Measurements from ENCODE around the gene CDH24.

Gene CDH24

DNA sequence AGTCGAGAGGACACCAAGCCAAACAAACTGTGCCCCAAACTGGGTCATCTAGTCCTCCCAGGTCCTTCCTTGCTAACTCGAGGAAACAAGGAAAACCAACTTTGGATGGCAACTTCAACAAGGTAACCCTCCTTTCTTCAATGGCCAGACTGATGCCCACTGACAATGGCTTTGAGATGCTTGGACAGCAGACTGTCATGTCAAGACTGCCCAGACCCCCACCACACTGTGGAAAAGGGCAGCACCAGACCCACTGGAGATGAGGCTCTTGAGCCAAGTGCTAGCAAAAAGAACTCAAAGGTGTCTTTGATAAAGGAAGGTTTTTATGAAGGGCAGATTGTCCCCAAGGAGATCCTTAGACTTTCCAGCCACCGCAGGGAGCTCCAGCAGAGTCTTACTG is 9.0 kb upstream of the CDH24 start:
- no peak for DNase-seq (ENCODE audit: low read depth, low spot score)

DNA sequence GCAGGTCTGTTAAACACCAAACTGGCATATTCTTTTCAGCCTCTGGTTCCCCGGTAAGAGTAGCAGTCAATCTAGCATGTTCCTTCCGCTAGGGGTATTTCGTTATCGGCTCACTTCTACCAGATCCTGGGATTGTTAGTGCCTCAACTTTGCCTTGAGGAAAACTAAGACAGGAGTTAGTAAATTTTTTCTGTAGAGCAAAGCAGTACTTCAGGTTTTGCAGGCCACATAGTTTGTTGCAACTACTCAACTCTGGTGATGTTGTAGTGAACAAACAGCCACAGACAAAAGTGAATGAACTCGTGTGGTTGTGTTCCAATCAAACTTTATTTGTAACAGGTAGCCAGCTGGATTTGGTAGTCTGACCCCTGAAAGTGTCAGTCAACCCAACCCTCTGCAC is 6.3 kb upstream of the CDH24 start:
- DNase-seq (ENCODE audit: low read depth, low spot score), result peak; percentile 0

DNA sequence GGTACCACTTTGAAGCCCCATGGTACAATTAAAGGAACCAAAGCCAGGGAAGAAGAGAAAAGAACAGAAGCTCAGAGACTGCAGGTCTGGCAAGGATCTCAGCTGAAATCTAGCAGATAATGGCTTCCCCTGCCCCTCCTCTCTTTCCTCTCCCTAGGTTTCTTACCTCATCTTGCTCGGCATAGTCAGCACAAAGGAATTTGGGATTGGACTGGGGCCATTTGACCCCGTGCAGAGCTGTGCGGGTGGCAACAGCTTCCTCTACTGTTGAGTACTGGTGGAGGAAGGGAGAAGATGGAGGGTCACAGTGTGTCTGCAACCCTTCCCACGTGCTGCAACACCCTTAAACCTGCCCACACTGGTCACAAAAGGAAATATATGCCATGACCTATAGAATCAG is 4.7 kb upstream of the CDH24 start:
- peak; percentile 97 for DNase-seq (ENCODE audit: low read depth, low spot score)

DNA sequence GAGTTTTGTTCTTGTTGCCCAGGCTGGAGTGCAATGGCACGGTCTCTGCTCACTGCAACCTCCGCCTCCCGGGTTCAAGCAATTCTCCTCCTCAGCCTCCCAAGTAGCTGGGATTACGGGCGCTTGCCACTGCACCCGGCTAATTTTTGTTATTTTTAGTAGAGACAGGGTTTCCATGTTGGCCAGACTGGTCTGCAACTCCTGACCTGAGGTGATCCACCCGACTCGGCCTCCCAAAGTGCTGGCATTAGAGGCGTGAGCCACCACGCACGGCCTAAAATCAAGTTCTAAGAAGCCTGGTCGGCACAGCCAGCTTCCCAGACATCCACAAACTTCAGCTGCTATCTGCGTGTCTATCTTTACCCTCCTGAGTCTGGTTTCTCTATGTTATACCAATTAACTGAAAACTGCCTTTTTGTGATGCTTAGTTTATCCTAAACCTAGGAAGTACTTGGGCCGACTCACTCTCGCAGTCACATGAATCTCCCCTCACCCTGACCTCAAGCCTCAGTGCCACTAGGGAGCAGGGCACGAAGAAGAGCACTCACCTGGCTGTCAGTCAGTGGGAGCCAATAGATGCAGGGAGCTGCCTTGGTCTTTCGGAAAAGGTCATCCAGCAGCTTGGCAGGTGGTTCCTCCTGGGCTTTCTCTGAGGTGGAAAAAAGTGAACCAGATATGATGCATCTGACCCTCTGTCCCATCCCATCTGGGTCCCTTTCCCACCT is 3.4 kb upstream of the CDH24 start:
- DNase-seq (ENCODE audit: low read depth, low spot score), result no peak

DNA sequence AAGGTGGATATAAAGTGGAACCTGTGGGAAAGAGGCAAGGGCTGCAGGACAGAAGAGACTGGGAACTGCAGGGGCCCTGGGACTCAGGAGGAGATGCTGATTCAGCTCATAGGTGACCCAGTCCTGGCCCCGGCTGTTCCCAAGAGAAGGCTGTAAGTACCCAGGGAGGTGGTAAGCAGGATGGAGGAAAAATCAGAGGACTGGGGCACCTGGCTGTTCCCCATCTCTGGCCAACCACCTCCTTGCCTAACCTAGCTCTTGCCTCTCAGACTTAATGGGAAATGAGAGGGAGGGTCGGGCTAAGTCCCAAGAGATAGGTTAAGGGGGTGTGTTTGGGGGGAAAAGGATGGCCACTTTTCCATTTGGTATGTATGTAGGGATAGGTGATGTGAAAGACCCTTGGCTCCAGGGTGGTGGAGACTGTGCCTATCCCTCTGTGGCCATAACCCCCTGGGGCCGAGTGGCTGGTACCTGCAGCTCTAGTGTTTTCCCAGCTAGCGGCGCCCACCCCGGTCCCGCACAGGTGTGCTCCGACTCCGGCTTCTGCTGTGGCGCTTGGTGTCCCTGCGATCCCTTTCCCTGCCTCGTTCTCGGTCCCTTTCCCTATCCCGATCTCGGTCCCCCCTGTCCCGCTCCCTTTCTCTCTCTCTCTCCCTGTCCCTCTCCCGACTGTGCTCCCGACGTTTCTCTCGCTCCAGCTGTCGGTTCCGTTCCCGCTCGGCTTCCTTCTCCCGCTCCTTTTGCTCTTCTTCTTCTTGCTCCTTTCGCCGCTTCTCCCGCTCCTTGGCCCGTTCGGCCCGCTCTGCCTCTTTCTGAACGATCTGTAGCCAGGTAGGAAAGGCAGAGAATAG is 1.6 kb upstream of the CDH24 start:
- DNase-seq (ENCODE audit: low read depth, low spot score), result no peak

DNA sequence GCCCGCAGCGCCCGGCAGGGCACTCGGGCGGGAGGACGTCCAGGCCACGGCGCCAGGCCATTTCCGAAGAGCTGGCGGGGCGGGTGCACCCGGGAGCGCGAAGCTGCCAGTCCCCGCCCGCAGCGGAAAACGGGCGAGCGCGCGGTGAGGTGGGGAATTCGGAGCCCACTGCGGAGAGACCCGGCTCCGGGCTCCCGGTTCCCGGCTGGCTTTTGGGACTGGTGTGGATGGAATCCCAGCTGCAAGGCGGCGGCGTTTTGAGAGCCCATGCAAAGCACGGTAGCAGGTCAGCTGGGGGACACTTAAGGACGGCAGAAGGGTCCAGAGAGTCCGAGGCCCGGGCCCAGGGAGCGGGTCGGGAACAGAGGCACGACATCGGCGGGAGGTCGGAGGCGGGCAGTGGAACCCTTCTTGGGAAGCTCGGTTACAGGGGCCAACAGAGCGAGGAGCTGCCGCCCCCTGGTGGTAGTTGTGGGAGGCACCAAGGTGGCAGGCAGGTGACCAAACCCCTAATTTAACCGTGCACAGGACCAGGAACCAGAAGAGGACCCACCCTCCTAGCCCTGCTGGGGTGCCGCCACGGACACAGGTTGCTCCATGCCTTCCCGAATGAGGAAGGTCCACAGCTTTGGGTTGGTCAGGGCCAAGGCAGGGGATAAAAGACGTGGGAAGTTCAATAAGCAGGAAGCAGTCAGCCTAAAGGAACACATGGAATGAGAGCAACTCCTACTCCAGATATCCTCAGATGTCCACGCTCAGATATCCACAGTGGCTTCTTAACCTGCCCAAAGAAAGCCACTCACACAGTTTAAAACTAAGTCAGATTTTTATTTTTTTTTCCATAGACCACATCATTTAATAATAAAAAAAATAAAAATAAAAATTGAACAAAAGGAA is 685 bp upstream of the CDH24 start:
- DNase-seq (ENCODE audit: low read depth, low spot score), result peak; percentile 94

DNA sequence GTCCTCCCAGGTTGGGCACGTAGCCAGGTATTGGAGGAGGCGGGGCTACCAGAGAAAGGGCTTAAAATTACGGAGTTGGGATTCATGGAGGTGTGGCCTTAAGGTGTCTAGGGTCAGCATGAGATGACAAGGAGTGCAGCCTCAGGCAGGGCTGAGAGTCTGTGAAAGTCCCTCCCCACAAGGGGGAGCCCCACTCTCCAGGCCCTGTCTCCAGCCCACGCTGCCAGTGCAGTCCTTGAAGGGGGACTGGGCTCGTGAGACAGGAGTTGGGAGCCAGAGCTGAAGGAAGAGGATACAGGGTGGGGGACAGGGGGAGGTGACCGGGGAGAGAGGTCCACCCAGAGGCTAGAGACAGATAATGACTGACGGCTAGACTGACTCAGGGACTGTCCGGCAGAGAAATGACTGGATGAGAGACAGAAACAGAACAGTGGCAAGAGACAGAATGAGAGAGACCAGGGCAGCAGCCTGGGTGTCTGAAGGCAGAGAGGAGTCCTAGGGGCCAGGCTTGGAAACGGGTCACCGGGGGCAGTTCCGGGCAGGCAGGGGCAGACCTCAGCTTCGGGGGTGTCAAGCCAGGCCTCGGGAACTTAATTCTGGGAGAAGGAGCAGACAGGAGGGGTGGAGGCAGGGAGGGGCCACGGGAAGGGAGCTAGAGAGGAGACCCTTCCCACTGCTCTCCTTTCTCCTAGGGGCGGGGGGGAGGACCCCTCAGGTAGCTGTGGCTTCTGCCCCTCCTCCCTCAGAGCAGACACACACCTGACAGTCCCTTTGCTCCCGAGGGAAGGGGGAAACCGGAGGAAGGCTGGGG is 970 bp downstream of the CDH24 start:
- DNase-seq (ENCODE audit: low read depth, low spot score), result peak; percentile 80

DNA sequence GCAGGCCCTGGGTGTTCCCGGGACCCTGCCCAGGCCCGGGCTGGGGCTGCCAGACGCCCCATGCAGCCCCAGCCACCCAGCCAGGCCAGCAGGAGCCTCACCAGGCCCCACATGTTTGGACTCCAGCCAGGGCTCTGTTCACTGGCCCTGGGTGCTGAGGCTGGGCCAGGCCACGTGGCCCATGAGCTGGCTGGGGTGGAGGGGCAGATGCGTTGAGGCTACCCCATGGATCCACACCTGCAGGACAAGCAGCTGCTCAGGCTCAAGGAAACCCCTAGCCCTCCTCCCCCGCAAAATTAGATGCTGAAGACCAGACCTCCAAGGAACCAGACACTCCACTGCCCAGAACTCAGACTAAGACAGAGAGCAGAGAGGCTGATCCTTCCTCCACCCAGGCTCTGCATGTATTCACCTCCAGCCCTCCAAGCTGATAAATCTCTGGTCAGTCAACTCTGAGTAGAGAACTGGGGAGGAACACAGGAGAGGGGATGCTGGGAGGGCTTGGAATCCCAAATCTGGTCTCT is 1.6 kb downstream of the CDH24 start:
- DNase-seq (ENCODE audit: low read depth, low spot score), result peak; percentile 42

DNA sequence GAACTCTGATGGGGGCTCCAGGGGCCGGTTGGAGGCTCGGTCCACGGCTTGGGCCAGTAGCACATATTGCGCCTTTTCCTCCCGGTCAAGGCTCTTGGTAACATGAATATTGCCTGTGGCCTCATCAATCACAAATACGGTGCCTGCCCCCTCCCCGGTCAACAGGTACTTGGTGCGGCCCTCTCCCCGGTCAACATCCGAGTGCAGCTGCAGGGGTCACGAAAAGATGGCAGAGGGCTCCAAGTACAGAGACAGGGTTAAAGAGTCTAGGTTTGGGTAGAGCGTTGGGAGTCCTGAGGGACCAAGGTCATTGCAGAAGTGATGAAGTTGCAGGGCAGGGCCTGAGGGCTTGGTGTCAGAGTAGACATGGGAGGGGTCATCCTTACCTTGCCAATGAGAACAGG is 2.2 kb downstream of the CDH24 start:
- no peak for DNase-seq (ENCODE audit: low read depth, low spot score)

DNA sequence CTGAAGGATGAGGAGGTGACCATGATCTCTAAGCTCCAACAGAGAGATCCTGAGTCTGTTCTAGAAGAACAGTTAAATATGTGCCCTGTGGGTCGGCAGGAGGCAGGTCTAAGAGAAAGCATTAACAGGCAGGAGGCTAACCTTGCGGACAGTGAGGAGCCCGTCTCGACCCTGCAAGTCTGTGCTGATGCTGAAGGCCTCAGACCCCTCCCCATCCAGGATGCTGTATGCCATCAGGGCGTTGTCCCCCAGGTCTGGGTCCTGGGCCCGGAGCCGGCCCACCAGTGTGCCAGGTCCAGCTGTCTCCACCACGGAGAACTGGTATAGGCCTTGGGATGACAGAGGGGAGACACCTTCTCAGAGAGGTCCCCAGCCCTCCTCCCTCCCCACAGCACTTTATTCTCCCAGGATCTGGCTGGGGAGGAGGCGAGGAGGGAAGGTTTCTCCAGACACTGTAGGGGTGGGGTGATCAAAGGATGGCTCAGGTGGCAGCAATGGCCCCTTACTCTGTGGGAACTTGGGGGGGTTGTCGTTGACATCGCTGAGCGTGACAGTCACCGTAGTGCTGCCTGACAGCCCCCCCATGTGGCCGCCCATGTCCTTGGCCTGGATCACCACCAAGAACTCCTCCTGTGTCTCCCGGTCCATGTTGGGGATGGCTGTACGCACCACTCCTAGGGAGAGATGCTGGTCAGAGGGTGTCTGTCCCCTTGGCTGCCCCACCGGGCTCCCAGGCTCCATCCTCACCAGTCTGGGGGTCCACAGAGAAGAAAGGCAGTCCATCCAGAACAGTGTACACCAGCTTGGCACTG is 3.1 kb downstream of the CDH24 start:
- no peak for DNase-seq (ENCODE audit: low read depth, low spot score)

DNA sequence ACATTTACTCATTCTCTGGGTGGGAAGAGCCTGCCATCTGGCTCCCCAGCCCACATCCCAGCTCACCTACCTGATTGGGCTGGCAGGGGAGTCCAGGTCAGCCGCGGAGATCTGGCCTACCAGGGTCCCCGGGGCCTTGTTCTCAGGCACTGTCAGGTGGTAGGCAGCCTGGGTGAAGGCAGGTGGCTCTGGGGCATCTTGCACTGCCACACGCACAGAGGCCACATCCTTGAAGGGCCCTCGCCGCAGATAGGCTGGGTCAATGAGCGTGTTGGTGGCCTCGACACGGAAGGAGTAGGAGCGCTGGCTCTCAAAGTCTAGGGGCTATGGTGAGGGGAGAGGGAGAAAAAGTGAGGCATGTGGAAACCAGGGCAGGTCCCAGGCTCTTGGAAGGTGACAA is 3.9 kb downstream of the CDH24 start:
- DNase-seq (ENCODE audit: low read depth, low spot score), result no peak

DNA sequence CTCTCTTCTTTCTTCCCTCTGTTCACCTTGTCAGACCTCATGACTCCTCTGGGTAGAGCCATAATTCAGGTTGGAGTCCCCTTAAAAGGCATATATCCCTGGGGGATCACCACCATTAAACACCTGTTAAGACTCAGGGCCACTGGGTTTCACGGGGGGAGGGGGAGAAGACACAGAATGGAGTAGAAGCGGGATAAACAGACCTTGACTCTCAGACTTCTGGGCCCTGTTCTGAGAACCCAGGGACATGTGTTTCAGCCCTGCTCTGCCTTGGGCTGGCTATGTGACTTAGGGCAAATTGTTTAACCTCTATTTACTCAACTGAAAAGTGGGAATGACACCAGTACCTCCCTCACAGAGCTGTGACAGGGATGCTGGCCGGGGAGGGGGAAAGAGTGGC is 4.6 kb downstream of the CDH24 start:
- DNase-seq (ENCODE audit: low read depth, low spot score), result no peak

DNA sequence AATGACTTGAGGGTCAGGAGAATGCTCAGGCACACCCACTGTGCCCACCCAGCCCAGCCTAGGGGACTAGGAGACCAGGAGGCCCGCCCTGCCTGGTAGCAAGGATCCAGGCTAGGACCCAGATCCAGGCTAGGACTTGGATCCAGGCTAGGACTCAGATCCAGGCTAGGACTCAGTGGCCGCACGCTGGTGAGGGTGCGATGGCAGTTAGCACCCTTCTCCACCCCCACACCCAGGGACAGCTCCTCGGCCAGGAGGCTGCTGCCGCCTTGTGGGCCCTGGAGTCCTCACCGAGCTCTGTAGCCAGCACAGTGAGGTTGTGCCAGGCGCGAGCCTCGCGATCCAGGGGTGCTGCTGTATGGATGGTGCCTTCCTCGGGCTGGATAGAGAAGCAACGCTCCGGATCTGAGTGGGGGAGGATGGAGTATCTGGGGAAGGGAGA is 5.1 kb downstream of the CDH24 start:
- peak; percentile 32 for DNase-seq (ENCODE audit: low read depth, low spot score)

DNA sequence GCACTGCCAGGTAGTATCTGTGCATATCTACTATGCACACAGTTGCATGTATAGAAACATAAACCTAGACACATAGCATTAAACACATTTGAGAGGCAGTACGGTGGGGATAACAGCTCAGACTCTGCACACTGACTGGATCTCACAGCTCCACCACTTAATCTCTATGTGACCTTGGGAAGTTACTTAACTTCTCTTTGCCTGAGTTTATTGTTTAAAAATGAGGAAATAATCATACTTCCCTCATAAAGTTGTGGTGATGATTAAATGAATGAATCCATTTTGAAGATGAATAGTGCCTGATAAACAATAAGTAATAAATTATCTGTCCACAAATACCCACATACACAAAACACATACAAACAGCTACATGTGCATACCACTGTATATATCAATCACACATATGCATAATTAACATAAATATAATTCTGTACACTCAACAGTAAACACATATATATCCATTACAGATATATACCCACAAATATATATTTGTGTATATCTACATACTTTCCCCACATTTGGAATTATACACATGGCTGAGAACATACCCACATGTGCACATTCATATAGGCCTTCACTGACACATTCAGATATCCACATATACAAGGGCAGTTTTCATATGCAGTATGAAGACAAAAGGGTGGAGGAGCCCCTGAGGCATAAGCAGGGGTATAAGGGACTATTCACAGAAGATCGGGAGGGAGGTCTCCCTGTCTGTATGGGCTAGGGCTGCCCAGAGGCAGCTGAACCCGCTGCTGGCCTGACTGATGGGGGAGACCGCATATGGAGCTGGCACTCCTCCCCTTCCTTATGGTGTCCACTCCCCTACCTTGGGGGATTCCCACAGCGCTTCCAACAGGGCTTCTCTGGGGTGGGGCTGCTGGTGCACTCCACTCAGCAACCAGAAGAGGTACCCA is 5.9 kb downstream of the CDH24 start:
- DNase-seq (ENCODE audit: low read depth, low spot score), result no peak

DNA sequence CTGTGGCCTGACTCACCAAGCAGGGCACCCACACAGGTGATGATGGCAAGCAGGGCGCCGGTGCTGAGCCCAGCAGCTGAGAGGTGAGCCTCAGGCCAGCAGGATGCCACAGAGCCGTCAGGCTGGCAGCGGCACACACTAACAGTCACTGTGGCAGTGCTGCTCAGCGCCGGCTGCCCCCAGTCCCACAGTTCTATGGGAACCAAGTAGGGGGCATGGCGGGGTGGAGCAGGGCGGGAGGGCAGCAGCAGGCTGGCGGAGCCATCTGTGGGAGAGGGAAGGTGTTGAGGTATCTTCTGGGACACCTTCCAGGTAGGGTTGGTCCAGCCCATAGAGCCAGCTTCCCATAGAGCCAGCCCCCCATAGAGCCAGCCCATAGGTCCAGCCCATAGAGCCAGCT is 8.3 kb downstream of the CDH24 start:
- DNase-seq (ENCODE audit: low read depth, low spot score), result no peak

DNA sequence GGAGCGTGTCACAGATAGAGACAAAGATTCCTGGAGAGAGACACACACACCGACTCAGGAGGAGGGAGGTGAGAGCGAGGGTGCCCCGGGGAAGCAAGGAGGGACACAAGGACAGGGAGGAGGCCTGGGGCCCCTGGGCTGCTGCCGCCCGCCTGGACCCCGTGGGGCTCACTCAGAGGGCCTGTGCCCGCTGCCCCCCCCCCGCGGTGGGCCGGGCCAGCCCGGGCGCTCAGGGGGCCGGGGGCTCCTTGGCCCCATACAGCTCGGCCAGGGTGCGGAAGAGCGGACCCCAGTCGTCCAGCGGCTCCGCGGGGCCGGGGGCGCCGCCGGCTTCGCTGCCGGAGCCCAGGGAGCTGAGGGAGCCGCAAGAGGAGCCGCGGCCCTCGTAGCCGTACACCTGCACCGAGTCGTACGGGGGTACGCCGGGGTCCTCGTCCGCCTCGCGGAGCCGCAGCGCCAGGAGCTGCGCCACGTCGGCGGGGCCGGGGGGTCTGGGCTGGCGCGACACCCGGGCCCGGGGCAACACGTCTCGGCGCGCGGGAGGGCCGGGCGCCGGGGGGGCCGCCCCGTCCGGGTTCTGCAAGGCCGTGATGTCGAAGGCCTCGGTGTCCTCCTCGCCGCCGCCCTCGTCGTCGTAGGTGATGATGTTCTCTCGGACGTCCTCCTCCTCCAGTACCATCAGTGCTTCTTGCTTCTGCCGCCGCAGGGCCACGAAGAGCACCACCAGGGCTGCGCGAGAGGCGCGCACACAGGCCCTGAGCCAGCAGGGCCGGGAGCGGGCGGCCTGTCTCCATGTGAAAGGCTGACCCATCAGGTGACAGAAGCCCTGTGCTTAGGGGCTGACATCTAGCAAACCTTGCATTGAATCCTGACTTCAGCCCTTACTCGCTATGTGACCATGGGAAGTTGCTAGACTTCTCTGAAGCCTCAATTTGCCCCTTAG is 9.3 kb downstream of the CDH24 start:
- DNase-seq (ENCODE audit: low read depth, low spot score), result no peak

DNA sequence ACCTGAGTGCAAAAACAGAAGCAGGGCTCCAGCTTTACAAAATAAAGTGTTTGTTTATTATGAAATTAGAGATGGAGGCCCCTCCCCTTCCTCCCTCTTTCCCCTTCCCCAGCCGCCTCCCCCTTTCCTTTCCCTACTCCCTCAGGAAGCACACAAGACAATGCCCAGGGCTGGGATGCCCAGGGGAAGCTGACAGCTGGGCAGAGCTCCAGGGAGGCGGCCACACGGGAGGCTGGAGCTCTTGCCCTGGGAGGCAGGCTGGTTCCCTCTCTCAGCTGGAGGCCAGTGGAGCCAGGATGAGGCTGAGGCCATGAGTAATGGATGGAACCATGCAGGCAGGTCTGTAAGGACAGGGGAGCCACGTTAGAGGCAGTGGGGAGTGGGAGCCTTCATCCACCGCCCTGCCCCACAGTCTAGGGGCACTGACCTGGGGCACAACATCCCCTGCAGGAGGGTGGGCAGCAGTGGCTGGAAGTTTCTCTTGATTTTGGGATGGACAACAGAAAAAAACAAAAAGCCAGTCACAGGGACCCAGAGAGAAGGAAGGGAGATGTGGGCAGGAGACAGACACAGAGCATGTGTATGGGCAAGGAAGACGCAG is 10.2 kb downstream of the CDH24 start:
- peak; percentile 46 for DNase-seq (ENCODE audit: low read depth, low spot score)
